DND-41 (cell line): ENCODE measurements around the gene USP13.

Experiments used
- ATAC-seq: fragments of 200-7000 bp; cut with Tn5 transposase; 3 replicates; pipeline ENCODE4 v1.9.1; 2021; ENCODE audit warnings: low read depth; ENCODE audit not compliant: insufficient read depth
- DNase-seq: peaks from one replicate; pipeline ENCODE4 v3.0.0-alpha.2; 2020
- H2AFZ ChIP-seq: 2 replicates; pipeline ENCODE4 v1.6.0; 2012; ENCODE audit warnings: low read depth, low read length
- H3K27ac ChIP-seq: 2 replicates; pipeline ENCODE4 v1.5.1; 2012; ENCODE audit warnings: low read length, inconsistent platforms
- H3K27me3 ChIP-seq: fragments of 200-600 bp; sonication (generic); 2 replicates; pipeline ENCODE4 v1.6.0; 2012; ENCODE audit warnings: low read length, mild to moderate bottlenecking, inconsistent platforms; ENCODE audit not compliant: insufficient read depth, poor library complexity
- H3K36me3 ChIP-seq: 2 replicates; pipeline ENCODE4 v1.5.1; 2012; ENCODE audit warnings: low read length, inconsistent platforms; ENCODE audit not compliant: insufficient read depth
- H3K4me1 ChIP-seq: 2 replicates; pipeline ENCODE4 v1.5.1; 2012; ENCODE audit warnings: mild to moderate bottlenecking, low read length; ENCODE audit not compliant: insufficient read depth
- H3K4me2 ChIP-seq: 2 replicates; pipeline ENCODE4 v1.6.0; 2012; ENCODE audit warnings: mild to moderate bottlenecking, moderate library complexity, low read length, inconsistent platforms; ENCODE audit not compliant: insufficient read depth
- H3K4me3 ChIP-seq, 2 experiments: fragments of 200-600 bp in 1 of 2; shearing (Covaris generic) in 1 of 2; 2 replicates each; pipeline ENCODE4 v1.5.1; 2012 to 2016; ENCODE audit warnings: inconsistent platforms in 2 of 2, low read length in 2 of 2, mild to moderate bottlenecking in 2 of 2, low read depth in 1 of 2, moderate library complexity in 1 of 2
- H3K79me2 ChIP-seq: 2 replicates; pipeline ENCODE4 v1.6.0; 2012; ENCODE audit warnings: low read length, inconsistent platforms; ENCODE audit not compliant: insufficient read depth
- H3K9ac ChIP-seq: 2 replicates; pipeline ENCODE4 v1.6.0; 2012; ENCODE audit warnings: low read depth, mild to moderate bottlenecking, inconsistent platforms, low read length, moderate library complexity
- H3K9me3 ChIP-seq: 2 replicates; pipeline ENCODE4 v1.5.1; 2012; ENCODE audit warnings: low read length, moderate library complexity, mild to moderate bottlenecking, inconsistent platforms; ENCODE audit not compliant: insufficient read depth, severe bottlenecking
- H4K20me1 ChIP-seq: 2 replicates; pipeline ENCODE4 v1.6.0; 2012; ENCODE audit warnings: low read length; ENCODE audit not compliant: insufficient read depth
- CTCF ChIP-seq: IDR thresholded peaks from 2 replicates; pipeline ENCODE4 v1.5.1; 2012; ENCODE audit warnings: borderline replicate concordance, low read length, moderate library complexity, mild to moderate bottlenecking; ENCODE audit not compliant: poor library complexity, severe bottlenecking; ENCODE audit errors: extremely low read depth
- EZH2 ChIP-seq: IDR thresholded peaks from 3 replicates; pipeline ENCODE4 v1.6.1; 2012; ENCODE audit warnings: borderline replicate concordance, low read depth, mild to moderate bottlenecking, moderate library complexity, low read length, inconsistent platforms; ENCODE audit not compliant: severe bottlenecking

USP13 gene

GRCh38 chr3:179700716-179701115, 47.9 kb downstream of the USP13 start:
- H3K27me3 ChIP-seq = no peaks in the 10 kb centered on the region
- H3K36me3 ChIP-seq = peaks cover 32% of the 10 kb centered on the region; the same call in 1 of the 2 replicates
- H3K9me3 ChIP-seq = no peaks in the 10 kb centered on the region
- no peak overlapping the region for H2AFZ ChIP-seq
- H4K20me1 ChIP-seq = peaks cover 5% of the 10 kb centered on the region; the same call in 1 of the 2 replicates
- H3K4me2 ChIP-seq = no peak overlapping the region
- no peak overlapping the region for H3K27ac ChIP-seq
- H3K4me3 ChIP-seq = no peak overlapping the region
- no peaks in the 10 kb centered on the region for H3K4me1 ChIP-seq
- no peak for DNase-seq
- ATAC-seq = no peak
- no peak for TF ChIP-seq EZH2
- no peak for TF ChIP-seq CTCF
- no peak overlapping the region for H3K9ac ChIP-seq
- no peaks in the 10 kb centered on the region; the same call in 1 of the 2 replicates for H3K79me2 ChIP-seq

GRCh38 chr3:179701176-179701827, 48.5 kb downstream of the USP13 start:
- Histone ChIP-seq H3K4me3 (no peak overlapping the region), H3K9me3 (no peaks in the 10 kb centered on the region), H3K79me2 (no peaks in the 10 kb centered on the region; the same call in 1 of the 2 replicates), H2AFZ (no peak overlapping the region), H3K36me3 (peaks cover 36% of the 10 kb centered on the region; the same call in 1 of the 2 replicates), H3K4me1 (no peaks in the 10 kb centered on the region), H4K20me1 (peaks cover 5% of the 10 kb centered on the region; the same call in 1 of the 2 replicates), H3K4me2 (no peak overlapping the region), H3K27ac (no peak overlapping the region), H3K9ac (no peak overlapping the region), H3K27me3 (no peaks in the 10 kb centered on the region)
- TF ChIP-seq EZH2 (no peak), CTCF (no peak)
- no peak for DNase-seq
- no peak for ATAC-seq

- Histone ChIP-seq H3K27ac (no peak overlapping the region), H3K27me3 (no peaks in the 10 kb centered on the region), H3K4me1 (no peaks in the 10 kb centered on the region), H2AFZ (no peak overlapping the region), H4K20me1 (peaks cover 5% of the 10 kb centered on the region; the same call in 1 of the 2 replicates), H3K79me2 (no peaks in the 10 kb centered on the region), H3K4me3 (no peak overlapping the region), H3K36me3 (peaks cover 44% of the 10 kb centered on the region), H3K4me2 (no peak overlapping the region), H3K9me3 (no peaks in the 10 kb centered on the region), H3K9ac (no peak overlapping the region)
- TF ChIP-seq CTCF = no peak
- no peak for TF ChIP-seq EZH2
- no peak for ATAC-seq
- no peak for DNase-seq
Measured at GRCh38 chr3:179702271-179702947, 49.6 kb downstream of the USP13 start.
